ENCODE data around the gene IFI27.

The IFI27 gene

DNA sequence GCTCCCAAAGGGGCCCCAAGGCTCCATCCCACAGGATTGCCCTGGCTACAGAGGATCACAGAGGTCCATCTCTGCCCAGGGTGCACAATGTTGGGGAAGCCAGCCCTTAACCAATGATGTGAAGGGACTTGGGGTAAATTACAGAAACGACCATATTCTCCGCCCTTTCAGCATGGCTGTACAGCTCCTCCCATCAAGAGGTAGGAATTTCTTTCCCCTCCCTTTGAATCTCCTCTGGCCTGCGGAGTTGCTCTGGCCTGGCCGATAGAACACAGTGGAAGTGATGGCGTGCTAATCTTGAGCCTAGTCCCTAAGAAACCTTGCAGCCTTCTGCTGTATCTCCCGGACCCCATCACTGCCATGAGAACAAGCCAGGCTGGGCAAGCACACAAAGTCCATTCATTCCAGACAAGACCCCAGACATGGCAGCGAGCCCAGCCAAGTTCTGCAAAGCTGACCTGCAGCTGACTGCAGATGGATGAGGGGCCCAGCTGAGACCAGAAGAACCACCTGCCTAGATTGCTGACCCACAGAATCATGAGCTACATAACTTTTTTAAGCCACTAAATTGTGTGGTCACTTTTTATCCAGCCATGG is 6.9 kb upstream of the IFI27 start:
- DNase-seq: no peak

DNA sequence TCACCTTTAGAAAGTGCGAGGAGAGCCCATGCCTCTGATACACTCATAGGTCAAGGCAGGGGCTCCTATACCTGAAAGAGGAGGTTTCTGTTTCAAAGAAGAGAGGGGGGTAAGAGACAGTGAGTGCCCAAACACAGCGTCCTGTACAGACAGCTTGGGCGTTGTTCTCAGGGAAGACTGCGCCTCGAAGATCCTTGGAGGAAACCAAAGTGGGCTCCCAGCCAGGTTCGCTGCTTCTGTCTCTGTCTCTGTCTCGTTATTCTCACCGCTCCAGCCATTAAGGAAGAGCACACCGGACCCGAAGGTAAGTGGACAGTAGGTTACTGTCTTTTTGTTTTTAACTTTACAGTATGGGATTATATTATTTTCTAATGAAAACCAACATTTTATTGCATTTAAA is 5.8 kb upstream of the IFI27 start:
- no peak for DNase-seq

DNA sequence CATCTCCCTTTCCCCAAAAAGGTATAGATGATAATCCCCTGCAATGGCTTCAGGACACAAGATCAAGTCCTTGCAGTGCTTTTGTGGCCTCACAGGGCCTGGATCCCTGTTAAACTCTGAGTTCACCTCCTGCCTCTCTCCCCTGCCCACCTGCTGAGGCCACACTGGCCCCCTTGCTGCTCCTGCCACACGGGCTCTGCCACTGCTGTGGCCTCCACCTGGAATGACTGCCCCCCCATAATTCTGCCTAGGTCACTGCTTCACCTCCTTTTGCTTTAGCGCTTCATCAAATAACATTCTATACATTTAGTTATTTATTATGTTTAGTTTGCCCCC is 653 bp upstream of the IFI27 start:
- no peak for DNase-seq

GRCh38 chr14:94111276-94112095 is 950 bp downstream of the IFI27 start:
- DNase-seq: no peak

DNA sequence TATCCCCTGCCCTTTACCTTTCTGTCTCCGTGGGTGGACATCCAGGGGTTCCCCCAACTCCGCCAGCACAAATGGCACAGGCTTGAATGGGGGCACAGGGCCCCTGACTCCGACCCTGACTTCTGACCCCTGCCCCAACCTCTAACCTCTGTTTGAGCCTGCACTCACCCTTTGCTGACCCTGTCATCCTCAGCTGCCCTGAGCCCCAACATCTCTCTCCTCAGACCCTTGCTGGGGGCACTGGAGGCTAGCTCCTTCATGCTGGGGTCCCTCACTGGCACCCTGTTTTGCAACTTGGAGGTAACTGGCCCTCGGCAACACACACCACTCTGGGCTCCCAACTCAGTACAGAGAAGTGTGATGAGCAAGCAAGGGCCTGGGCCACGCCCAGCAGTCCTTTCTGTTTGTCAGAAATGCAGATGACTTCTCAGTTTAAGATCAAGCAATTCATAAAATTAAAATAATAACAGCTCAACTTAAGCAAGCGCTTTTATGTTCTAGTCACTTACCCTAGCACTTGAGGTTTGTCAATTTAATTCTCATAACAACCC is 2.1 kb downstream of the IFI27 start:
- DNase-seq: no peak

DNA sequence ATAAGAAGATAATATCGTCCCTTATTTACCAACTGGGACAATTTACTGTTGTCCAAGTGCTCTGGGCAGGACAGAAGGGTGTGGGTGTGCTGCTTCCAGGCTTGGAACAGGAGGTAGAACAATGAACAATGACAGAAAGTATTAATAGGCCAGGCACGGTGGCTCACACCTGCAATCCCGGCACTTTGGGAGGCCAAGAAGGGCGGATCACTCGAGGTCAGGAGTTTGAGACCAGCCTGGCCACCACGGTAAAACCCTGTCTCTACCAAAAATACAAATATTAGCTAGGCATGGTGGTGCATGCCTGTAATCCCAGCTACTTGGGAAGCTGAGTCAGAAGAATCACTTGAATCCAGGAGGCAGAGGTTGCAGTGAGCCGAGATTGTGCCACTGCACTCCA is 2.5 kb downstream of the IFI27 start:
- DNase-seq: no peak

- peak; percentile 2 for DNase-seq
Observed at GRCh38 chr14:94113490-94113889, 3.0 kb downstream of the IFI27 start.

GRCh38 chr14:94113908-94114588 is 3.5 kb downstream of the IFI27 start:
- no peak for DNase-seq

- DNase-seq: no peak
Observed at GRCh38 chr14:94114589-94115057, 4.1 kb downstream of the IFI27 start.

DNA sequence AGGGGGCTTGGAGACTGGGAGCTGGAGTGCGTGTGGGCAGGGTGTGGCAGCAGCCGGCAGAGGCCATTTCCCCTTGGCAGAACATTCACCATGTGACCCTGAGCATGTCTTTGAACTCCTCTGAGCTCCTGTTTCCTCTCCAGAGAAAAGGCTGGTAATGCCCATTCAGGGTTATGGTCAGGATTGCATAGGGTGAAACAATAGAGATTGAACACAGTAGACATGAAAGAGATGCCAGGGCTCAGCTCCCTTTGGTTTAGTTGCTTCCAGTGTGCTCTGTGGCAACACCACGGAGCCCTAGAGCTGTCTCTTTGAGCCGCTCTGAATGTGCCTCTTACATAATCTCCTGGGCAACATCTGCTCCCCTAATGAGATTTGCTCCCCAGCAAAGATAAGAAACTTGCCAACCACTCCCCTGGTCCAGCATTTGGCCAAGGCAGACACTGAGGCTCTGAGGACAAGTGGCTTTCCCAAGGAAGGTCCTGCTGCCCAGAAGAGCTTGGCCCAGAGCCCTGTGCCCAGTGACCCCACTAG is 4.6 kb downstream of the IFI27 start:
- no peak for DNase-seq

DNA sequence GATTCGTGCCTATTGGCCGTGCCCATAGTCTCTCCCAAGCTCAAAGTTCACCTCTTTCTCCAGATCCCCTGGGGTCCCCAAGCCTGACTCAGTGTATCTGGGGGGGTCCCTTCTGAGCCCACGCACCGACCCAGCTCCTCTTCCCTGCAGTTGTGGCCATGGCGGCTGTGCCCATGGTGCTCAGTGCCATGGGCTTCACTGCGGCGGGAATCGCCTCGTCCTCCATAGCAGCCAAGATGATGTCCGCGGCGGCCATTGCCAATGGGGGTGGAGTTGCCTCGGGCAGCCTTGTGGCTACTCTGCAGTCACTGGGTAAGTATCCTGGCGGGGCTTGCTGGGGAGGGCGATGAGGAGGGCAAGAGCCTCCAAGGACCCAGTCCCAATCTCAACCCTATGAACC is 5.1 kb downstream of the IFI27 start:
- no peak for DNase-seq

GRCh38 chr14:94116701-94117100 is 6.2 kb downstream of the IFI27 start:
- no peak for DNase-seq

DNA sequence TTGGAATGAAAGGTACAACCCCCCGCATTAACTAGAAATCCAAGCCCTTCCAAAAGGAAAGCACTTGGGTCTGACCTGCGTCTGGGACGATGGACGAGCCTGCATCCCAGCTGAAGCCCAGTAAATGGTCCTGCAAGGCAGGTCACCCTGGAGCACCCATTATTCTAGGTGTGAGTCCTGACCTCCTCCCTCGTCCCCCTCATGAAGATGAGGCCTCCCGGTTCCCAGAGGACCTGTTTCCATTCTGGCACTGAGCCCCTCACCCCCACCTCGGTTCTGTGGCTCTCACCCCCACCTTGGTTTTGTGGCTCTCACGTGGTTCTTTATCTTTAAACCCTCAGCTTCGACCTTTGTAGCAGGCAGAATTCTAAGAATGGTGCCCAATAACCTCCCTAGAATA is 7.3 kb downstream of the IFI27 start:
- DNase-seq: no peak

DNA sequence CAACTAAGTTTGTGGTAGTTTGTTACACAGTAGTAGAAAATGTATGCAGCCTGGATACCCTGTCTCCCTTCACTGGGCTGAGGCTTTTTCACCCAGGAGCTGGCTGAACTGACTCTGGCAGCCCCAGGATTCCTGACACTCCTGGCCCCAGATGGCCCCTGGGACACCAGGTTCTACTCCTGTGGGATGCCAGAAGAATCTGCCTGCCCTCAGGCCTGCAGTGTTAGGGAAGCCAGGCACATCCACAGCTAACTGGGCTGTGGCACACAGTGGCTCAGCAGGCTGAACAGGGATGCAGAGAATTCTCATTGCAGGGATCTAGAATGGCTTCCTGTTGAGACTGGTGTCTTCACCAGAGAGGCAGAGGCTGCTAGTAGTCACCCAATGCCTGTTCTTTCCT is 8.5 kb downstream of the IFI27 start:
- DNase-seq: no peak

DNA sequence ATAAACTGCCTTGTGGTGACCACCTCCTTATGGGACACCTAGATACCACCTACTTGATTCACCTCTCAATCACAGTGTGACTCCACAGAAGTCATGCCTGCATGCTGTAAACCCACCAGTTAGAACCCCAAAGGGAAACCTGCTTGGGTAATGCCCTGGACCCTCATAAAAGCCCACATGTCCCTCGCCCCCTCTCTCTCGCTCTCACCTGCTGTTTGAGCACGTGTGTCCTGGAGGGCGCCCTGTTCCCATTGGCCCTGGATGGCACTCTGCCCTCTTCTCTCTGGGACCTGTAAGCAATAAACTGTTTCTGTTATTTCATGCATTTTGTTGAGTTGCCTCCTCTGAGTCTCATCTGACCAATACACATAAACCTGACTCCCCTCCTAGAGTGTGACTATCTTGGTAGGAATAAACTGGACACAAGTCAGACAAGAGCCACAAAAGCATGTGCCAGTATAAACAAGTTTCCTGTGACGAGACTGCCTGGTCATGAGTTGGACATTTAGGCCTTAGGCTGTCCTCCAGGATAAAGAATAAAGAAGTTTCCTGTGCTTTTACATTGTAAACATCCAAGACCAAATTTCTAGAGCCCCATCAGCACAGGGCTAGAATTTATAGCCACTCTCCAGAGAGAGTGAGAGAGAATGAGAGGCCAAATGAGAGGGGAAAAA is 10.3 kb downstream of the IFI27 start:
- DNase-seq: no peak

- no peak for DNase-seq
Observed at GRCh38 chr14:94121485-94121884, 10.9 kb downstream of the IFI27 start.

- DNase-seq: no peak
Observed at GRCh38 chr14:94122438-94122837, 11.9 kb downstream of the IFI27 start.

DNA sequence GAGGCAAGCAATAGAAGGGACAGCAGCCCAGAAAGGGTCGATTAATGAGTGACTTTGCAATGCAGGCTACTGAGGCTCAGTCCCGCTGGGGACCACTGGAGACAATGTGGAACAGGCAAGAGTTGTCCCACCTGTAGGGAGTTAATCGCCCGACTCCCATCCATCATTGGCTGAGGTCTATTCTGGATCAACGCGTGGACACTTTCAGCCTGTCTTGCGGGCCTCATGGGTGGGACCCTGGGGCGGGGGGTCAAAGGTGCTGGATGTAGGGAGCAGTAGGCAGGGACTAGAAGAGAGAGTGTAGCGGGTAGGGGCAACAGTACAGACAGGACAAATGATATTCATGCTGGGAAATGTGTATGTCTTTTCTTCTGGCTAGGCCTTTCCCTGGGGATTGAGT is 12.8 kb downstream of the IFI27 start:
- no peak for DNase-seq

DNA sequence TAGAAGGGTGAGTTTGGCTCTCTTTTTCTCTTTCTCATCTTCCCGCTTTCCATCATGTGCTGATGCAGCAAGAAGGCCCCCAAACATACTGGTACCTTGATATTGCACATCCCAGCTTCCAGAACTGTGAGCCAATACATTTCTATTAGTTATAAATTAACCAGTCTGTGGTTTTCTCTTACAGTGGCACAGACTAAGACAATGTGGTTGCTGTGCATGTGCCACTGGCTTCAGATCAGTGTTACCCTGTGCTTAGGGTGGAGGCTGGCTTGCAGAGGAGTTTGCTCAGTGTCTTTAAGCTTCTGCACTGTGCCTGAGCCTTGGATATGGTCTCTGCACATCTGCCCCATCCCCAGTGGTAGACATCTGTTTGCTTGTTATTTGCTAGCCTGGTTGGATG is 13.3 kb downstream of the IFI27 start:
- DNase-seq: no peak

GRCh38 chr14:94124582-94125377 is 14.2 kb downstream of the IFI27 start:
- DNase-seq: no peak

DNA sequence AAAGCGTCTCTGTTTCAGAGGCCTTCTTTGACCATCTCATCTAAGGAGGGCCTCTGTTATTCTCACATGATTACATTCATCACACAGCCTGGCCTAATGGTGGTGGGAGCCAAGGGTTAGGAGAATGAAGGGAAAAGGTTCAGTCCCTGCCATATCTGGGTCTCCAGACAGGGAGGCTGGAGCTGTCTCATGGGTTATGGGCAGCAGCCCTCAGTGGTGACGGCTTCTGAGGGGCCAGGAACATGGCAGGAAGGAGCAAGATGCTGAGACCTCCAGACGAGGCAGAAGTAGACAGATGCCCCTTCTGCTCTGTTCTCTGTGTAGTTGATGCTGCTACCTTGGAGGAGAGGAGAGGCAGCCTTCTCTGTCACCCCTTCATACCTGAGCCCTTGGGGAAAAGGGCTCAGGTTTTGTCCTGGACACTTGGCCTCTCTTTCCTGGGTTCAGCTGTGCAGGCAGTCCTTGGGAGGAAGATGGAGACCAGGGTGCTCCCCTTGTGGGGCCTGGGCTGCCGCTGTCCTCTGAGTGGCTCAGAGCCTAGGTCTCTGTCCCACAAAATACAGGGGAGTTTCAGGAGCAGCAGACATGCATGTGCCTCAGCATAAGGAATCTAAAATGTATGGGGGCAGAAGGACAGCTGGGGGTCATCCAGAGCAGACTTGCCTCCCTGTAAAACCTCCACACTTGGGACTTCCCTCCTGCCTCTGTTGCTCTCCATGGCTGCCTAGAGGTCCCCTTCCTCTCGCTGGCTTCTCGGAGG is 15.3 kb downstream of the IFI27 start:
- no peak for DNase-seq

- DNase-seq: no peak
Observed at GRCh38 chr14:94126419-94126677, 15.8 kb downstream of the IFI27 start.

Measured in NCI-H774 (cell line).